Thyroid gland (tissue), 4 donors: ENCODE measurements around the gene INSIG2.

Source experiments
- POLR2A ChIP-seq, 2 donors: fragments of 450-650 bp; IDR thresholded peaks; one replicate each; pipeline ENCODE4 v1.6.1; 2017; ENCODE audit warnings: antibody characterized with exemption in 2 of 2, mild to moderate bottlenecking in 2 of 2, moderate library complexity in 1 of 2
- TF ChIP-seq, protein P1 (sequence below), 6 experiments: fragments of 200-600 bp in 3 of 6; fragments of 450-650 bp in 3 of 6; sonication (generic) in 3 of 6; IDR thresholded peaks; one replicate each; pipeline ENCODE4 v1.5.1; 2016 to 2019; ENCODE audit warnings: antibody characterized with exemption in 6 of 6, mild to moderate bottlenecking in 2 of 6, inconsistent platforms in 1 of 6, moderate library complexity in 1 of 6

DNA sequence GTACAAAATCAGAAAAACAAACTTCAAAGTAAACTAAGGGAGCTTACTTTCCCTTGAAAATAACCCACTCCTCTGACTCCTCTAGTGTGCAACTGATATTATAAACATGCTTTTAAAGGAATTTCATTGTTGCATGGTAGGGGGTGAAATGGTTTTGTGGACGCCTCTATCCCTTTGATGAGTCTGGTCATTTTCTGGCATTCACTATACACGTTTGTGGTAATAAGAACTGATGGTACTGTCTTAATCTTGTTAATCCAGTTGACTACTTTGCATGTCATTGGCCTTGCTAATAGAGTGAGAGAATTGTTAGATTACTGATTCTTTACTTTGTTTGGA is 2.8 kb downstream of the INSIG2 start:
- TF ChIP-seq, protein P1, sequence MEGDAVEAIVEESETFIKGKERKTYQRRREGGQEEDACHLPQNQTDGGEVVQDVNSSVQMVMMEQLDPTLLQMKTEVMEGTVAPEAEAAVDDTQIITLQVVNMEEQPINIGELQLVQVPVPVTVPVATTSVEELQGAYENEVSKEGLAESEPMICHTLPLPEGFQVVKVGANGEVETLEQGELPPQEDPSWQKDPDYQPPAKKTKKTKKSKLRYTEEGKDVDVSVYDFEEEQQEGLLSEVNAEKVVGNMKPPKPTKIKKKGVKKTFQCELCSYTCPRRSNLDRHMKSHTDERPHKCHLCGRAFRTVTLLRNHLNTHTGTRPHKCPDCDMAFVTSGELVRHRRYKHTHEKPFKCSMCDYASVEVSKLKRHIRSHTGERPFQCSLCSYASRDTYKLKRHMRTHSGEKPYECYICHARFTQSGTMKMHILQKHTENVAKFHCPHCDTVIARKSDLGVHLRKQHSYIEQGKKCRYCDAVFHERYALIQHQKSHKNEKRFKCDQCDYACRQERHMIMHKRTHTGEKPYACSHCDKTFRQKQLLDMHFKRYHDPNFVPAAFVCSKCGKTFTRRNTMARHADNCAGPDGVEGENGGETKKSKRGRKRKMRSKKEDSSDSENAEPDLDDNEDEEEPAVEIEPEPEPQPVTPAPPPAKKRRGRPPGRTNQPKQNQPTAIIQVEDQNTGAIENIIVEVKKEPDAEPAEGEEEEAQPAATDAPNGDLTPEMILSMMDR (IDR thresholded peaks at IDR 0.05): no peak
- no peak for TF ChIP-seq POLR2A (IDR thresholded peaks at IDR 0.05)
